Kidney glomerular epithelial cell (primary cell): Measurements from ENCODE around the gene NCAPD3.

Source experiments
- DNase-seq: peaks from one replicate; lab custom pipeline; 2025; lab: John Stamatoyannopoulos, UW

The NCAPD3 gene

DNA sequence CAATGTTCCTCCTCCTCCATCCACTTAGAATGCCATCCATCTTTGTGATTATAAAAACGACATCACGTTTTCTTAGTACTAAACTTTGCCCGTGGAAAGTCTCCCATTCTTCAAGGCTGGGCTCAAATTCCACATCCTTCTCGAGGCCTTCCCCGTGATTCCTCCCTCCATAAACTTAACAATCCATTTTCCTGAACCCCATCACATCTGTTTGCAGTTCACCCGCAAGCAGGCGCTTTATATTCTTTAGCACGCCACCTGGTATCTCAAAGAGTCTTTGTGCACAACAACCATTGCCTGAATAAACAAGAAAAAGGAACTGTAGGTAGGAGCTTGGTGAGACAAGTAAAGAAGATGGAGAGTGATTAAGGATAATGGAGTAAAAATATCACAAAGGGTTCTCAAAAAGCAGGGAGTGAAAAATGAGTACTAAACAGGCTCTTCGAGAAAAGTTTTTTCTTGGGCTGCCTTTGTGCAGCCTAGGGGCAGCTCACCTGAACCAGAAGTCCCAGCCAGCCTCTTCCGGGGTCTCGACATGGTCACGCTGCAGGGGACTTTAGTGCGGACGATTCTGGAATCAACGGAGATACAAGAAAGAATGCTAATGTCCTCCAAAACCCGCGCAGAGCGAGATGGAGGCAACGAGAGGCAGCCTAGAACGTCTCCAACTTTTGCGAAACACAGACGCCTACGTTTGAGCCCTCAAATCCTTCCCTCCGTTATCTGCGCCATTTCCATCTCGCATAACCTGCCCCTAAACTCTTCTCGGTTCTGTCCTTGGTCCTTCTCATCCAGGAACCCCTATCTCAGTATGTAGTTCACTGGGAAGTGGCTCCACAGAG, 28.8 kb upstream of the NCAPD3 start:
- DNase-seq: no peak

DNA sequence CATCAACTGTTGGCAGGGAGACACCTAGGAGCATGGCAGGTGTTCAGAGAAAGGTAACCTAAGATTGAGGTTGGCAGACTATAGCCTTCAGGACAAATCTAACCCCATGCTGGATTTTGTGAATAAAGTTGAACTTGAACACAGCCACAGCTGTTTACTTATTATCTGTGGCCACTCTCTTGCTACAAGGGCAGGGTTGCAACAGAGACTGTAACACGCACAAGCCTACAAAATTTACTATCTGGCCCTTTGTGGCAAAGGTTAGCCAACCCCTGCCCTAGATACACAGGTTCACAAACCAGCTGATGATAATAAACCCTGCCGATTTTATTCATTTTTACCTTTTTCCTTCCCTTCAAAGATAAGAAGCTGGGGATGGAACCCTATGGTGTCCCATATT, 26.9 kb upstream of the NCAPD3 start:
- no peak for DNase-seq

- DNase-seq: no peak
Measured at GRCh38 chr11:134250246-134250645, 26.5 kb upstream of the NCAPD3 start.

DNA sequence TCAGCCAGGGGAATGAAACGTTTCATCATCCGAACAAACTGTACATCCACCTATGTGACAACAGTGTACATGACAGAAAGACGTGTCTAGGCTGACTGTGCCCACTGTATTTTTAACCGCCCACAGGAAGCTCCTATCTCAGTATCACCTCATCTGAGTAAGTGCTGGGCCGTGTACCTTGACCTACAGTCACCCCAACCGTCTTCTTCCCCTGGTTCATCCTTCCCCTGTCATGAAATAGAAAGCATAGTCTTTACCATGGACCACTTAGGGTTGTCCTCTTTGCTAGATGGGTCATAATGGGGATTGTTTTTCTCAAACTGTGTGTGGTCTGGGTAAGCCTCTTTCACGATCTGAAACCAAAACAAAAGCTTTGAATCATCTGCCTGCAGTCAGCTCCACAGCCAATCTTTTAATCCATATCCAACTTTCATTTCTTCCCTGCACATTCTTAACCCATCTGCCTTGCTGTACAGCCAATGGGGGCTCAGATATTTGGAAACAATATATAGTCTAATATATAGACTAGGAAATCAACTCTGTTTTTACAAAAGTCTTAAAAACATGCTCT, 25.2 kb upstream of the NCAPD3 start:
- no peak for DNase-seq

- DNase-seq: no peak
Measured at GRCh38 chr11:134246678-134247077, 22.9 kb upstream of the NCAPD3 start.

- DNase-seq: no peak
Measured at GRCh38 chr11:134246100-134246499, 22.3 kb upstream of the NCAPD3 start.

DNA sequence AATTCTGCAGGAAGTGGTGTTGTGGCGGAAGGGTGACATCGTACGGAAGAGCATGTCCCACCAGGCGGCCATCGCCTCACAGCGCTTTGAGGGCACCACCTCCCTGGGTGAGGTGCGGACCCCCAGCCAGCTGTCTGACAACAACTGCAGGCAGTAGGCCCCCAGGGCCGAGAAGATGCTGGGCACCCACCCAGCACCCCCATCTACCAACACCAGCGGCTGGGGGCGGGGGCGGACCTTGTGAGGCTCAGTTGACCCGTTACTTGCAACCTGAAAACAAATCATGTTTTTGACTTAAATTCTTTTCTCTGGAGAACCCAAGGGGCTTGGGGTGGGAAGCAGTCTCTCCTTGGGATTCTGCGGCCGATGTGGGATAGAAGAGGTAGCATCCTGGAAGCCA, 21.7 kb upstream of the NCAPD3 start:
- no peak for DNase-seq

GRCh38 chr11:134244593-134244992, 20.8 kb upstream of the NCAPD3 start:
- no peak for DNase-seq

DNA sequence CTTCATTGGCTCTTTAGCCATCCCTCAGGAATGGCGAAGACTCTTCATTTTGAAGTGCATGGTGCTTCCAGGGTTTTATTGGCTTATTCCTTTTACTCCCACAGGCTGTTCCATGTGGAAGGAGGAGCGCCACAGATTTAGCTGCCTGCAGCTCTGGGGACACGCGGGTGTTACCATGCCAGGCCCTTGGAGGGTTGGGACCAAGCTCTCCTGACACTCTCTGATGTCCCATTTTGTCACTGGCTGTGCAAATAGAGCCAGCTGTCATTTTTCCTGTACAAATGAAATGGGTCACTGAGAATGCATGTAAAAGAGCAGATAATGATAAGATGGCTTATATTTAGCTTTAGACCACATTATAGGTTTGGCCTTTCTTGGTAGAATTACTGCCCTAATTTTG, 20.1 kb upstream of the NCAPD3 start:
- no peak for DNase-seq

GRCh38 chr11:134242376-134242775, 18.6 kb upstream of the NCAPD3 start:
- no peak for DNase-seq

GRCh38 chr11:134240592-134240991, 16.8 kb upstream of the NCAPD3 start:
- DNase-seq: no peak

GRCh38 chr11:134238956-134239355, 15.2 kb upstream of the NCAPD3 start:
- no peak for DNase-seq

GRCh38 chr11:134237557-134237922, 13.8 kb upstream of the NCAPD3 start:
- no peak for DNase-seq

DNA sequence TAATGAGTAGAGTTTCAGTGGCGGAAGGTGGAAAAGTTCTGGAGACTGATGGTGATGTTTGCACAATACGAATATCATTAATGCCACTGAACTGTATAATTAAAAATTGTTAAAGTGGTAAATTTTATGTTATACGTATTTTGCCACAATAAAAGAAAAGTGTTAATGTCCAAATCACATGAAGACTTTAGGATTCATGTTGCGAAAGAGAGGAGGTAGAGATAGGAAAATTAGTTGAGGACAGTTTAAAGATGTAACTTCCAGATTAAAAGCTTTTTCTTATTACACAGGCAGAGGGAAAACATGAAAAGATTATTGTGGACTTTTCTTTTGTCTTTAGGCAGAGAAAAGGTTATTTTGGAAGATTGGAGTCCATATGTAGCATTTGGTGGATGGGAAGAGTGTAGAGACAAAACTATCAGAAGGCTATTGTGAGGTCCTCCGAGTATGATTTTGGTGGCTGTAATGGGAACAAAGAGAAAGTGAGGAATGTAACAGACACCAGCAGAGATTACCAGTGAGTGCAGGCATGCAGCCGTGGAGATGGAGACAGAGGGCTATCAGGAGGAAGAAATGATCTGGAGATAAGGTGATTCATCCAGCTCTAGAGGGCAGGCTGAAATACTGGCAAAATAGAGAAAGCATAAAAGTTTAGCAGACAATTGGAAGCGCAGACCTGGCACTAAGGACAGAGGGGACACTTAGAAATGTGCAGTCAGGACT, 13.2 kb upstream of the NCAPD3 start:
- no peak for DNase-seq

GRCh38 chr11:134235399-134235798, 11.6 kb upstream of the NCAPD3 start:
- DNase-seq: no peak

- DNase-seq: no peak
Measured at GRCh38 chr11:134233729-134234179, 10.0 kb upstream of the NCAPD3 start.

DNA sequence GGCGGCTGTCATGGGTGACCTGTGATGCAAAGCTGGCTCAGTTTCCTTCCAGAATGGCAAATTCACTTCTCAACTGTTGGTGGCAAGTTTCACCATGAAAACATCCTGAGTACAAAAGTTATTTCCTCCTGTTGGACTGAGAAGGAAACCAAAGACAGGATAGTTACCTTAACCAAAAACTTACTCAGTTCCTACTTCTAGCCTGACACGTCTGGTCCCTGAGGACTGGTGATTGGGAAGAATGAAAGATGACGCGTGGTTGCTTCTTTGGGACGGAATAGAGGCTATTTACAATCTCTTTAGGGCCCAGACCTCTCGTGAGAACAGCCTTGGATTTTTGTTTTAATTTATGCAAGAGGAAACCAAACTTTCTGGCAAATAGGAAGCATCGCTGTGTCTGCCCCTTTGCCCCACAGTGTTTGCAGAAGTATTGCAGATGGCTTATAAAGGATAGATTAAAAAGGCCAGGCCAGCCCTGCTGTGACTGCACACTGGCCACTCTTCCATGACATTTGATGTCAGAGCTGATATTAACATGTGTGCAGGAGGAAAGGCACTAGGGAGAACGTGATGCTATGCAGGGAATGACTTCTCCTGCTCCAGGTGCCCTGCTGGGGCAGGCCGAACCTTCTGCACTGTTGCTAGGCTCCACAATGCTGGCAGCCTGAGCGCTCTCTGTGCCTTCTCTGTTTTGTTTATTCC, 8.3 kb upstream of the NCAPD3 start:
- DNase-seq: no peak

GRCh38 chr11:134230339-134230738, 6.6 kb upstream of the NCAPD3 start:
- no peak for DNase-seq

DNA sequence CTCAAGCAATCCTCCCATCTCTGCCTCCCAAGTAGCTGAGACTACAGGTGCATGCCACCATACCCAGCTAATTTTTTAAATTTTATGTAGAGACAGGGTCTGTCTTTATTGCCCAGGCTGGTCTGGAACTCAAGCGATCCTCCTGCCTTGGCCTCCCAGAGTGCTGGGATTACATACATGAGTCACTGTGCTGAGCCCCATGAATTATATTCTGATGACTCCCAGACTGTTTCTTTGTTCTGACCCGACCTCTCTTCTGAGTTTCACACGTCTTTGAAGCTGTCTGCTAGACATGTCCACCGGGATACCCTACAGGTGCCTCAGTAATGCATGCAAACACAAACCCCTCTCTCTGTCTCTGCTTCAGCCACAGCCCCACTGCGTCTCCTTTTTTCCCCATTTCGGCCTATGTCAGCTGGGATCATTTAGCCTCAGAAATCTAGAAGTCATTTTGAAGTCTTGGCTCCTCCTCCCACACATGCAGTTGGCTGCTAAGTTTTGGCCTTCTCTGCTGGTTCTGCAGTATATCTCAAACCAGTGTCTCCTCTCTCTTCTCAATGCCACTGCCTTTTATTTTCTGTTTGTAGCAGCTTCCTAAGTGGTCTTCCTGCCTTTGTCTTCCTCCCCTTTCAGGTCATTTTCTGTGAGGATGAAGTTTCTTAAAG, 5.5 kb upstream of the NCAPD3 start:
- no peak for DNase-seq

DNA sequence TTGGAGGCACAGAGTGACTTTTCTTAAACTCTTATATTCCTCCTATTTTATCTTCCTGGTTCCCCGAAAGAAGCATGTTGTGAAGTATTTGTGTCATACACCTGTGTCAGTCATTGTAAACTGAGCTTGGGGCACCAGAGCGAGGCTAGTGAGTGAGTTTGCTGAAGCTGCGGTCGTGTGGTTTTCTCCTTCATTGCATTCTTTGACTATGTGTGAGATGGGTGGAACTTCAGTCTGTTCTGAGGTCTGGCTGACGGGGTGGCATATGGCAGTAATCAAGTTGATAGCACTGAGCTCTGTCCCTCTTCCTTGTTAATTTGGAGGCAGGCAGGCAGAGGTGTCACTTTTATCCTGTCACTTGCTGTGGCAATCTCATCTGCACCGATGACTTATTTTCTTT, 4.9 kb upstream of the NCAPD3 start:
- no peak for DNase-seq

GRCh38 chr11:134226806-134227325, 3.1 kb upstream of the NCAPD3 start:
- no peak for DNase-seq
